GM13976 (cell line): ENCODE results near the gene RBBP5.

Source experiments
- DNase-seq: peaks from one replicate; pipeline ENCODE4 v3.0.0; 2012; ENCODE audit warnings: low spot score
- in situ Hi-C: fragments of 300-500 bp; cut with MboI; formaldehyde crosslinking; loops from one replicate; pipeline ENCODE4 v1.12.0; 2022; ENCODE audit warnings: low sequenced_read_pairs, mixed read lengths, inconsistent platforms; ENCODE audit not compliant: unreplicated experiment
- TF ChIP-seq, protein P1 (sequence below): IDR thresholded peaks from 2 replicates; pipeline ENCODE4 v1.5.1; 2012; ENCODE audit warnings: borderline replicate concordance, mild to moderate bottlenecking; ENCODE audit not compliant: insufficient read depth; ENCODE audit errors: extremely low read depth, missing control alignments, control extremely low read depth

The RBBP5 gene

DNA sequence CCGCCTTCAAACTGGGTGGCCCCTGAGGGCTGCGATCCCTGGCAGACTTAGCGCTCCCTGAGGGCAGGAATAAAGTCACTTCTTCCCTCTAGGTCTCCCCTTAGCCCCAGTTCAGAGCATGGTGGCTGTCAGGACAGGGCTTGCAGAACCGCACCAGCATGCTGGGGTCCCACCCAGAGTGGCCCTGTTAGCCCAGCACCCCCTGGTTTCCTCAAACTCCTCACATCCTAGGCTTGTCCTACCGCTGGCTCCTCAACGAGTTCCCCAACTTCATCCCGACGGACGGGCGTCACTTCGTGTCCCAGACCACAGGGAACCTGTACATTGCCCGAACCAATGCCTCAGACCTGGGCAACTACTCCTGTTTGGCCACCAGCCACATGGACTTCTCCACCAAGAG lies 62.9 kb downstream of the RBBP5 start:
- TF ChIP-seq, protein P1, sequence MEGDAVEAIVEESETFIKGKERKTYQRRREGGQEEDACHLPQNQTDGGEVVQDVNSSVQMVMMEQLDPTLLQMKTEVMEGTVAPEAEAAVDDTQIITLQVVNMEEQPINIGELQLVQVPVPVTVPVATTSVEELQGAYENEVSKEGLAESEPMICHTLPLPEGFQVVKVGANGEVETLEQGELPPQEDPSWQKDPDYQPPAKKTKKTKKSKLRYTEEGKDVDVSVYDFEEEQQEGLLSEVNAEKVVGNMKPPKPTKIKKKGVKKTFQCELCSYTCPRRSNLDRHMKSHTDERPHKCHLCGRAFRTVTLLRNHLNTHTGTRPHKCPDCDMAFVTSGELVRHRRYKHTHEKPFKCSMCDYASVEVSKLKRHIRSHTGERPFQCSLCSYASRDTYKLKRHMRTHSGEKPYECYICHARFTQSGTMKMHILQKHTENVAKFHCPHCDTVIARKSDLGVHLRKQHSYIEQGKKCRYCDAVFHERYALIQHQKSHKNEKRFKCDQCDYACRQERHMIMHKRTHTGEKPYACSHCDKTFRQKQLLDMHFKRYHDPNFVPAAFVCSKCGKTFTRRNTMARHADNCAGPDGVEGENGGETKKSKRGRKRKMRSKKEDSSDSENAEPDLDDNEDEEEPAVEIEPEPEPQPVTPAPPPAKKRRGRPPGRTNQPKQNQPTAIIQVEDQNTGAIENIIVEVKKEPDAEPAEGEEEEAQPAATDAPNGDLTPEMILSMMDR: no peak
- in situ Hi-C loops: no loop called here

DNA sequence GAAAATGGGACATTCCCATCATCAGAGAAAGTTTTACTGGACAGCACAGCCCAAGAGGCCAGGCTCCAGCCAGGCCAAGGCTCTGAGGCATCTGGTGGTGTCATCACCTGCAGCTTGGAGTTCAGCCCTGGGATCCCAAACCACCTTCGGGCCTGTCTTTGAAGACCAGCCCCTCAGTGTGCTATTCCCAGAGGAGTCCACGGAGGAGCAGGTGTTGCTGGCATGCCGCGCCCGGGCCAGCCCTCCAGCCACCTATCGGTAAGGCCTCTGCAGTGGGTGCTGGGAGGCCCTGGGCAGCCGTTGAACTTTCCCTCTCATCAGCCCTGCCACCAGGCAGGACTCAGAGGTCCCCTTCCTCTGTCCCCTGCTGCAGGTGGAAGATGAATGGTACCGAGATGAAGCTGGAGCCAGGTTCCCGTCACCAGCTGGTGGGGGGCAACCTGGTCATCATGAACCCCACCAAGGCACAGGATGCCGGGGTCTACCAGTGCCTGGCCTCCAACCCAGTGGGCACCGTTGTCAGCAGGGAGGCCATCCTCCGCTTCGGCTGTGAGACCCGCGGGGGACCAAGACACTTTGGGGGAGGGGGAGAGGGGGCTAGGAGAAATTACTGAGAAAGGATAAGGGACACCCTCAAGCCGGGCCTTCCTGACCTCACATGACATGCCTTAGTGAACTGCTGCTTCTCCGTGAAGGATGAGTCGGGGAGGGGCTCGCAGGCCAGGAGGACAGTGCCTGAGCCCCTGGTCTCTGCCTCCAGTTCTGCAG lies 63.8 kb downstream of the RBBP5 start:
- in situ Hi-C loops: no loop called here
- TF ChIP-seq, protein P1: no peak
- no peak for DNase-seq

More for the DNA sequence above, 62.9 kb downstream of the RBBP5 start:
- no peak for DNase-seq

DNA sequence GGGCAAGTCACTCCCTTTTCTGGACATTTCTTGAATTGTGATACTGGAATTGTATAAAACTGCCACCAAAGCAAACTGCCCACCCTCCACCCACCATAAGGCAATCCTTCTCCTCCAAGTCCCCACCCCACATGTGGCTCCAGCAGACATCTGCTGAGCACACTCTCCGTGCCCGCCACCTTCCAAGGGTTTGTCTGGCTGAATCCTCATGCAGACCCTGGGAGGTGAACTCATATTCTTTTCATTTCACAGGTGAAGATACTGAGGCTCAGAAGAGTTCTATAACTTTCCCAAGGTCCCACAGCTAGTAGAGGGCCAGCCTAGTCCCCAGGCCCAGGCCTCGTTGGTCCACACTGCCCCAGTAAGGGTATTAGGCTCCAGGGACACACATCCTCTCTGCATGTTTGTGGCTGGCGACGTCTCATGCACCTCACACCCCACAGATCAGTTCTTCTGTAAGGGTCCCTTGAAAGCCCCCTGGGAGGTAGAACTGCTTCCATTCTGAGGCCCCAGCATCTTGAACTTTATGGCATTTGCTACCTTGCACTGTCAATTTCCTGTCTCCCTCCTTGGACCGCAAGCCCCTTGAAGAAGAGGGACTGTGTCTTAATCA lies 64.7 kb downstream of the RBBP5 start:
- in situ Hi-C loops: no loop called here
- DNase-seq: no peak
- TF ChIP-seq, protein P1: no peak

DNA sequence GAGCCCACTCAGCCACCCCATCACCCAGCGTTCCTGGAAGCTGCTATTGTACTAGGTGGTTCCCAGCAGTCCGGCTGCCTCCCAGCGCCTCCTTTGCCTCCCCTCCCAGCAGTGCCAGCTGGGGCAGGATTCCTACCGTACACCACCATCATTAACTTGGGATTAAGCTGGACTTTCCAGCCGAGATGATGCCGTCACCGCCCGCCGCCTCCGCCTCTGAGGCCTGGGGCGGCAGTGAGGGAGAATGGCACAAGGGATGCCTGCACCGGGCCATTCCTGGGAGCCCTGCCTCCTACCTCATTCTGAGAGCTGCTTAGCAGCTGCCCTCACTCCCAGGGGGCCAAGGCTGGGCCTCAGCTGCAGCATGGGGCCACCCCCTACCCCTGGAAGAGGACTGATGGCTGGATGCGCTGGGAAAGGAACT lies 65.6 kb downstream of the RBBP5 start:
- DNase-seq: no peak
- in situ Hi-C loops: no loop called here
- TF ChIP-seq, protein P1: no peak

DNA sequence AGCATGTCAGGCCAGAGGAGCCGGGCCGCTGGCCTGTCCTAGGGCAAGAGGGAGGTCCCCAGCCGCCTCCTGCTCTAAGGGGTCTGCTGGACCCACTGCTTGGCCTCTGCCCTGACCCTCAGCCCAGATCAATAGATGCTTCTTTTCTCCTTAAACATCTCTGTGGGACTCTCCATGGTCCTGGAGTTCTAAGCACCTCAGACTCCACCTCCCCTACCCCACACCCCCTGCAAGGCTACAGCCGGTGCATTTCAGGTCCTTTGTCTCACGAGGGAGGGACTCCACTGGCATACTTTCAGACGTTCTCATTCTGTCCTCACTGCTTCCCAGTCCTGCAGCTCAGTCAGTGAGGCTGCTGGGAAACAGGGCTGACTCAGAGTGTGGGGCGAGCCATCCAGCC lies 67.8 kb downstream of the RBBP5 start:
- in situ Hi-C loops: no loop called here
- TF ChIP-seq, protein P1: no peak
- DNase-seq: no peak

DNA sequence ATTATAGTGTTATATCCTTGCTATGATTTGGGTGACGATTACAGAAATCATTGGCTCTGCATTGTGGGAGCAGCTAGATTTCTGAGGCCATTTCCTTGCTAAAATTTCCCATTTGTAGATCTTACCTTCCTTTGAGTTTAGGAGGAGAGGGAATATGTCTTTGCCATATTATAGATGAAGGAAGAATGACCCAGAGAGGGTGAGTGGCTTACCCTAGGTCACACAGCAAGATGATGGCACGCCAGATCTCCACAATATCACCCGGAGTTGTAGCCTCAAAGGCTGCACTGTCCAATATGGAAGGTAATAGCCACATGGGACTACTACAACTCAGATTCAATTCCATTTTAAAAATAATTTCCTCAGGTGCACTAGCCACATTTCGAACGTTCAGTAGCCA lies 68.5 kb downstream of the RBBP5 start:
- no peak for DNase-seq
- in situ Hi-C loops: no loop called here
- TF ChIP-seq, protein P1: no peak
